ENCODE data around the gene CCDC169. TPM values are rescaled to one million over a fixed set of nuclear protein-coding genes. Genes with fewer than 3 reads are reported as not detected.

CCDC169 gene
- total RNA-seq, 1 experiment from 2014 or later, result 6.5 TPM

GRCh38 chr13:36331280-36331679, 33.7 kb upstream of the CCDC169 start:
- TF ChIP-seq EZH2 (IDR thresholded peaks at IDR 0.05; ENCODE audit: low read depth) (no peak), CTCF (conservative IDR thresholded peaks at IDR 0.05) (no peak)
- Histone ChIP-seq H3K27ac (no peak overlapping the region), H3K4me2 (no peak overlapping the region), H3K4me1 (replicated peaks; ENCODE audit: insufficient read depth) (peaks cover 10% of the 10 kb centered on the region), H3K9me2 (ENCODE audit: insufficient read depth) (no peaks in the 10 kb centered on the region), H4K20me1 (ENCODE audit: insufficient read depth) (peaks cover 8% of the 10 kb centered on the region; the same call in 1 of the 2 replicates), H2AFZ (no peak overlapping the region), H3K27me3 (ENCODE audit: insufficient read depth, low read depth) (no peaks in the 10 kb centered on the region), H3K79me2 (ENCODE audit: low read depth) (peaks cover 50% of the 10 kb centered on the region), H3F3A (ENCODE audit: insufficient read depth, low read depth) (no peaks in the 10 kb centered on the region), H3K9me3 (ENCODE audit: insufficient read depth, low read depth) (no peaks in the 10 kb centered on the region; the same call in 1 of the 2 replicates), H3K36me3 (ENCODE audit: low read depth) (peaks cover 66% of the 10 kb centered on the region), H3K4me3 (no peak overlapping the region)
- POLR2A ChIA-PET (ENCODE audit: unreplicated experiment), result no interaction called here
- CTCF ChIA-PET, result no interaction called here
- BruUV-seq (replicated peaks), result no TSS peak
- intact Hi-C loops (cut with micrococcal nuclease; ENCODE audit: unreplicated experiment), result no loop called here
- no peak for DNase-seq

- ChIA-PET CTCF (no interaction called here), POLR2A (ENCODE audit: unreplicated experiment) (no interaction called here)
- intact Hi-C loops (cut with micrococcal nuclease; ENCODE audit: unreplicated experiment), result no loop called here
- H3K79me2 ChIP-seq (ENCODE audit: low read depth), result peaks cover 32% of the 10 kb centered on the region
- H3K36me3 ChIP-seq (ENCODE audit: low read depth), result peaks cover 66% of the 10 kb centered on the region
- H3K9me3 ChIP-seq (ENCODE audit: insufficient read depth, low read depth), result no peaks in the 10 kb centered on the region
- no peak overlapping the region for H2AFZ ChIP-seq
- H3K27me3 ChIP-seq (ENCODE audit: insufficient read depth, low read depth), result no peaks in the 10 kb centered on the region
- no peaks in the 10 kb centered on the region for H3K9me2 ChIP-seq (ENCODE audit: insufficient read depth)
- H3K27ac ChIP-seq, result no peak overlapping the region
- H4K20me1 ChIP-seq (ENCODE audit: insufficient read depth), result peaks cover 8% of the 10 kb centered on the region
- H3K4me3 ChIP-seq, result no peak overlapping the region
- H3K4me2 ChIP-seq, result no peak overlapping the region
- no TSS peak for BruUV-seq (replicated peaks)
- DNase-seq, result no peak
- no peak for TF ChIP-seq EZH2 (IDR thresholded peaks at IDR 0.05; ENCODE audit: low read depth)
- TF ChIP-seq CTCF (conservative IDR thresholded peaks at IDR 0.05), result no peak
- H3K4me1 ChIP-seq (replicated peaks; ENCODE audit: insufficient read depth), result peaks cover 10% of the 10 kb centered on the region
- no peaks in the 10 kb centered on the region for H3F3A ChIP-seq (ENCODE audit: insufficient read depth, low read depth)
Measured at GRCh38 chr13:36329361-36329760, 31.7 kb upstream of the CCDC169 start.

- POLR2A ChIA-PET (ENCODE audit: unreplicated experiment), result no interaction called here
- DNase-seq, result no peak
- H4K20me1 ChIP-seq (ENCODE audit: insufficient read depth), result peaks cover 8% of the 10 kb centered on the region
- H3K27me3 ChIP-seq (ENCODE audit: insufficient read depth, low read depth), result no peaks in the 10 kb centered on the region
- intact Hi-C loops (cut with micrococcal nuclease; ENCODE audit: unreplicated experiment), result no loop called here
- no peak overlapping the region for H2AFZ ChIP-seq
- H3K4me1 ChIP-seq (replicated peaks; ENCODE audit: insufficient read depth), result peaks cover 10% of the 10 kb centered on the region
- H3K36me3 ChIP-seq (ENCODE audit: low read depth), result peaks cover 63% of the 10 kb centered on the region
- no peak overlapping the region for H3K4me3 ChIP-seq
- no TSS peak for BruUV-seq (replicated peaks)
- H3K9me2 ChIP-seq (ENCODE audit: insufficient read depth), result no peaks in the 10 kb centered on the region
- CTCF ChIA-PET, result no interaction called here
- H3K4me2 ChIP-seq, result no peak overlapping the region
- H3F3A ChIP-seq (ENCODE audit: insufficient read depth, low read depth), result no peaks in the 10 kb centered on the region
- peaks cover 26% of the 10 kb centered on the region for H3K79me2 ChIP-seq (ENCODE audit: low read depth)
- H3K9me3 ChIP-seq (ENCODE audit: insufficient read depth, low read depth), result no peaks in the 10 kb centered on the region
- H3K27ac ChIP-seq, result no peak overlapping the region
- TF ChIP-seq EZH2 (IDR thresholded peaks at IDR 0.05; ENCODE audit: low read depth) (no peak), CTCF (conservative IDR thresholded peaks at IDR 0.05) (no peak)
Measured at GRCh38 chr13:36328821-36329220, 31.2 kb upstream of the CCDC169 start.

All from PC-9 (cell line).